ENCODE measurements around the gene CCDC116. TPM values are rescaled to one million over a fixed set of nuclear protein-coding genes. Genes with fewer than 3 reads are reported as not detected.

CCDC116 gene
- total and polyA plus RNA-seq, 10 of the 15 experiments (the other 5 are each of a cell fraction or from before 2014, with no cell fraction given) = 0.04 to 0.18 (median 0.04) TPM; not detected in 6

DNA sequence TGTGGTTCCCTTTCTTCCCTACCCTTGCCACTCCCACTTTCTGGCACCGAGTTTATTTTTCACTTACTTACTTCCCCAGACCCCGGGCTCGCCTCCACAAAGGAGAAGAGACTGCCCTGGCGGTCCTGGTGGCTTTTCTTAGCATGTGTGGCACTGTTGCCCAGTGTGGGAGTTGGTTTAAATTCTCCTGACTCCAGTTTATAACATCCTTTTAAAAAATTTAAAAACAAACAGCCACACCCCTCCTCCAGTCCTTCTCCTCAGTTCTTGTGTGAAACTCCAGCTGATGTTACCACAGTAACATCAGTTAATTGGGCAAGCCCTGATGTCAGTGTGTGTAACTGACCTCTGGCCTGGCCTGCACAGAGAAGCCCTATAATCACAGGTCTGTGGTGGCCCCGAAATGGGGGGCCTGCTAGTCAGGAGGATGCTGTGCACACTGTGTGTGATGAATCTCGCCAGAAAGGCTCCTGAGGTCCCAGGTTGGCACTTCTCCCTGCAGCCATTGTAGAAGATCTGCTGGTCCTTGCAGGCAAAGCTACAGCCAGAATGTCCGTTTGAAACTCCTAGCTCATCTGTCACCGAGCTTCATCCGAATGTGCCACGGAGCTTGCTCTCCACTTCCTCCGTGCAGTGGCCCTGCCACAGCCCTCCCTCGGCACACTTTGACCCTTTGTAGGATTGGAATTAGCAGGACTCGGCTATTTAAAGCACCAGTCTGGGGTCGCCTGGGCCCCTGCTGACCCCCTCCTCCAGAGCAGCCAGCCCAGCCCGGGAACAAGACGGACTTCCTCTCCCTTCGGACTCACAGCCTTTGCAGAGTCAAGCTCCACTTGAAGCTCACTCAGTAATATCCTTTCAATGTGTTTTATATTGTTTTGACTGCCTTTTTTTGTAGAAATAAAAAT lies 10.3 kb upstream of the CCDC116 start:
- no peaks in the 10 kb centered on the region for H3K4me1 ChIP-seq (ENCODE audit: control insufficient read depth, insufficient read depth, low read length)
- in situ Hi-C loops (cut with MboI) (no loop called here), intact Hi-C loops (cut with micrococcal nuclease; ENCODE audit: unreplicated experiment) (no loop called here)
- CTCF ChIA-PET = interaction anchor here (1.0 to 2.4 kb wide), 3 partner anchors 8 to 24 kb away, joined by 3 to 9 read pairs (median 7); no protein-coding TSS in a partner anchor
- SMC1A ChIA-PET (ENCODE audit: uncharacterized antibody, unreplicated experiment) = interaction anchor here (0.7 kb wide), 1 partner anchor 24 kb away, joined by 3 read pairs; no protein-coding TSS in a partner anchor
- H3K36me3 ChIP-seq (ENCODE audit: control insufficient read depth in 2 of 2, insufficient read depth in 2 of 2, low read length in 1 of 2) = peaks cover 7 to 27% of the 10 kb centered on the region in 2 experiments; a peak in 3 of 4 replicates
- DNase-seq (ENCODE audit: low read depth, low spot score) (no peak), ATAC-seq (no peak), FAIRE-seq (no peak)
- H3K9ac ChIP-seq (ENCODE audit: control insufficient read depth, insufficient read depth, low read length) = no peak overlapping the region
- H3K79me2 ChIP-seq (ENCODE audit: control insufficient read depth, insufficient read depth, low read length) = peaks cover 5% of the 10 kb centered on the region
- 76% methylated on average over 17 of the region's 17 CpGs for WGBS (ENCODE audit: insufficient coverage, insufficient replicate concordance, low lambda C conversion rate, missing lambda C conversion rate)
- POLR2A ChIA-PET = no interaction called here
- peaks cover 7% of the 10 kb centered on the region for H4K20me1 ChIP-seq (ENCODE audit: control insufficient read depth, insufficient read depth)
- TSS peak; percentile 30 for BruUV-seq (replicated peaks)
- no peak overlapping the region for H3K4me2 ChIP-seq (ENCODE audit: control insufficient read depth, insufficient read depth)
- no peak overlapping the region for H3K4me3 ChIP-seq
- no peak overlapping the region for H3K27ac ChIP-seq (ENCODE audit: control insufficient read depth, insufficient read depth)
- RAD21 ChIA-PET (ENCODE audit: unreplicated experiment) = no interaction called here
- H3K9me3 ChIP-seq (replicated peaks; ENCODE audit: control insufficient read depth, insufficient read depth, low read length) = no peaks in the 10 kb centered on the region
- H2AFZ ChIP-seq (ENCODE audit: control insufficient read depth, low read depth, low read length) = no peak overlapping the region
- H3K27me3 ChIP-seq (replicated peaks in 1 of 2; ENCODE audit: control insufficient read depth in 2 of 2, insufficient read depth in 2 of 2, low read length in 1 of 2) = no peaks in the 10 kb centered on the region
- TF ChIP-seq TCF12 (IDR thresholded peaks at IDR 0.05; ENCODE audit: low read depth, low read length) (no peak), IKZF2 (IDR thresholded peaks at IDR 0.05) (no peak), SPI1 (IDR thresholded peaks at IDR 0.05; ENCODE audit: borderline replicate concordance, insufficient read depth, low read depth, low read length) (no peak), BMI1 (IDR thresholded peaks at IDR 0.05; ENCODE audit: borderline replicate concordance) (no peak), ZNF24 (IDR thresholded peaks at IDR 0.05) (no peak), BHLHE40 (IDR thresholded peaks at IDR 0.05; ENCODE audit: borderline replicate concordance in 1 of 2, low read depth in 2 of 2, low read length in 1 of 2) (no peak)
- TF ChIP-seq, protein P1, sequence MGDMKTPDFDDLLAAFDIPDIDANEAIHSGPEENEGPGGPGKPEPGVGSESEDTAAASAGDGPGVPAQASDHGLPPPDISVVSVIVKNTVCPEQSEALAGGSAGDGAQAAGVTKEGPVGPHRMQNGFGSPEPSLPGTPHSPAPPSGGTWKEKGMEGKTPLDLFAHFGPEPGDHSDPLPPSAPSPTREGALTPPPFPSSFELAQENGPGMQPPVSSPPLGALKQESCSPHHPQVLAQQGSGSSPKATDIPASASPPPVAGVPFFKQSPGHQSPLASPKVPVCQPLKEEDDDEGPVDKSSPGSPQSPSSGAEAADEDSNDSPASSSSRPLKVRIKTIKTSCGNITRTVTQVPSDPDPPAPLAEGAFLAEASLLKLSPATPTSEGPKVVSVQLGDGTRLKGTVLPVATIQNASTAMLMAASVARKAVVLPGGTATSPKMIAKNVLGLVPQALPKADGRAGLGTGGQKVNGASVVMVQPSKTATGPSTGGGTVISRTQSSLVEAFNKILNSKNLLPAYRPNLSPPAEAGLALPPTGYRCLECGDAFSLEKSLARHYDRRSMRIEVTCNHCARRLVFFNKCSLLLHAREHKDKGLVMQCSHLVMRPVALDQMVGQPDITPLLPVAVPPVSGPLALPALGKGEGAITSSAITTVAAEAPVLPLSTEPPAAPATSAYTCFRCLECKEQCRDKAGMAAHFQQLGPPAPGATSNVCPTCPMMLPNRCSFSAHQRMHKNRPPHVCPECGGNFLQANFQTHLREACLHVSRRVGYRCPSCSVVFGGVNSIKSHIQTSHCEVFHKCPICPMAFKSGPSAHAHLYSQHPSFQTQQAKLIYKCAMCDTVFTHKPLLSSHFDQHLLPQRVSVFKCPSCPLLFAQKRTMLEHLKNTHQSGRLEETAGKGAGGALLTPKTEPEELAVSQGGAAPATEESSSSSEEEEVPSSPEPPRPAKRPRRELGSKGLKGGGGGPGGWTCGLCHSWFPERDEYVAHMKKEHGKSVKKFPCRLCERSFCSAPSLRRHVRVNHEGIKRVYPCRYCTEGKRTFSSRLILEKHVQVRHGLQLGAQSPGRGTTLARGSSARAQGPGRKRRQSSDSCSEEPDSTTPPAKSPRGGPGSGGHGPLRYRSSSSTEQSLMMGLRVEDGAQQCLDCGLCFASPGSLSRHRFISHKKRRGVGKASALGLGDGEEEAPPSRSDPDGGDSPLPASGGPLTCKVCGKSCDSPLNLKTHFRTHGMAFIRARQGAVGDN (IDR thresholded peaks at IDR 0.05) = no peak
- TF ChIP-seq, protein P2, sequence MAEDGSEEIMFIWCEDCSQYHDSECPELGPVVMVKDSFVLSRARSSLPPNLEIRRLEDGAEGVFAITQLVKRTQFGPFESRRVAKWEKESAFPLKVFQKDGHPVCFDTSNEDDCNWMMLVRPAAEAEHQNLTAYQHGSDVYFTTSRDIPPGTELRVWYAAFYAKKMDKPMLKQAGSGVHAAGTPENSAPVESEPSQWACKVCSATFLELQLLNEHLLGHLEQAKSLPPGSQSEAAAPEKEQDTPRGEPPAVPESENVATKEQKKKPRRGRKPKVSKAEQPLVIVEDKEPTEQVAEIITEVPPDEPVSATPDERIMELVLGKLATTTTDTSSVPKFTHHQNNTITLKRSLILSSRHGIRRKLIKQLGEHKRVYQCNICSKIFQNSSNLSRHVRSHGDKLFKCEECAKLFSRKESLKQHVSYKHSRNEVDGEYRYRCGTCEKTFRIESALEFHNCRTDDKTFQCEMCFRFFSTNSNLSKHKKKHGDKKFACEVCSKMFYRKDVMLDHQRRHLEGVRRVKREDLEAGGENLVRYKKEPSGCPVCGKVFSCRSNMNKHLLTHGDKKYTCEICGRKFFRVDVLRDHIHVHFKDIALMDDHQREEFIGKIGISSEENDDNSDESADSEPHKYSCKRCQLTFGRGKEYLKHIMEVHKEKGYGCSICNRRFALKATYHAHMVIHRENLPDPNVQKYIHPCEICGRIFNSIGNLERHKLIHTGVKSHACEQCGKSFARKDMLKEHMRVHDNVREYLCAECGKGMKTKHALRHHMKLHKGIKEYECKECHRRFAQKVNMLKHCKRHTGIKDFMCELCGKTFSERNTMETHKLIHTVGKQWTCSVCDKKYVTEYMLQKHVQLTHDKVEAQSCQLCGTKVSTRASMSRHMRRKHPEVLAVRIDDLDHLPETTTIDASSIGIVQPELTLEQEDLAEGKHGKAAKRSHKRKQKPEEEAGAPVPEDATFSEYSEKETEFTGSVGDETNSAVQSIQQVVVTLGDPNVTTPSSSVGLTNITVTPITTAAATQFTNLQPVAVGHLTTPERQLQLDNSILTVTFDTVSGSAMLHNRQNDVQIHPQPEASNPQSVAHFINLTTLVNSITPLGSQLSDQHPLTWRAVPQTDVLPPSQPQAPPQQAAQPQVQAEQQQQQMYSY (CRISPR knock-in tag; IDR thresholded peaks at IDR 0.05) = no peak
